Subcutaneous abdominal adipose tissue (tissue), 5 donors: Measurements from ENCODE around the gene KDM4B.

Experiments
- H3K27ac ChIP-seq: one replicate; pipeline ENCODE4 v1.7.0; 2013; ENCODE audit warnings: low read depth, mild to moderate bottlenecking, inconsistent platforms, low read length, moderate library complexity
- H3K27me3 ChIP-seq, 5 donors: one replicate each; pipeline ENCODE4 v1.7.0; 2013; ENCODE audit warnings: low read length in 5 of 5, inconsistent platforms in 1 of 5; ENCODE audit not compliant: control insufficient read depth in 5 of 5, insufficient read depth in 4 of 5
- H3K36me3 ChIP-seq, 5 donors: one replicate each; pipeline ENCODE4 v1.7.0; 2013; ENCODE audit warnings: low read length in 5 of 5; ENCODE audit not compliant: control insufficient read depth in 5 of 5, insufficient read depth in 5 of 5
- H3K4me1 ChIP-seq, 5 donors: one replicate each; pipeline ENCODE4 v1.7.0; 2013; ENCODE audit warnings: low read length in 5 of 5, mild to moderate bottlenecking in 3 of 5, moderate library complexity in 1 of 5; ENCODE audit not compliant: control insufficient read depth in 5 of 5, insufficient read depth in 5 of 5
- H3K4me3 ChIP-seq, 5 donors: one replicate each; pipeline ENCODE4 v1.7.0; 2013; ENCODE audit warnings: low read length in 5 of 5, low read depth in 1 of 5
- H3K9ac ChIP-seq, 5 donors: one replicate each; pipeline ENCODE4 v1.7.0; 2013; ENCODE audit warnings: low read length in 5 of 5, mild to moderate bottlenecking in 4 of 5, moderate library complexity in 3 of 5
- H3K9me3 ChIP-seq, 5 donors: one replicate each; pipeline ENCODE4 v1.7.0; 2013; ENCODE audit warnings: low read length in 5 of 5; ENCODE audit not compliant: control insufficient read depth in 5 of 5
- donor health status: healthy.
- donor health status: healthy.
- donor health status: healthy.
- donor health status: healthy.
- donor health status: healthy.

Gene KDM4B

GRCh38 chr19:5079071-5079774 lies 110.3 kb downstream of the KDM4B start:
- Histone ChIP-seq H3K27me3 (no peaks in the 10 kb centered on the region), H3K36me3 (peaks cover 0 to 79% (median 70%) of the 10 kb centered on the region in 5 donors), H3K4me3 (no peak overlapping the region), H3K9ac (no peak overlapping the region), H3K4me1 (peaks cover 0 to 16% (median 10%) of the 10 kb centered on the region in 5 donors), H3K27ac (no peak overlapping the region), H3K9me3 (no peaks in the 10 kb centered on the region)

GRCh38 chr19:5080030-5080654 lies 111.2 kb downstream of the KDM4B start:
- H3K4me1 ChIP-seq: peaks cover 0 to 10% (median 7%) of the 10 kb centered on the region in 5 donors
- H3K4me3 ChIP-seq: no peak overlapping the region
- H3K9ac ChIP-seq: no peak overlapping the region
- no peaks in the 10 kb centered on the region for H3K9me3 ChIP-seq
- no peaks in the 10 kb centered on the region for H3K27me3 ChIP-seq
- H3K36me3 ChIP-seq: peaks cover 0 to 80% (median 67%) of the 10 kb centered on the region in 5 donors
- no peak overlapping the region for H3K27ac ChIP-seq

- no peak overlapping the region for H3K27ac ChIP-seq
- H3K9ac ChIP-seq: no peak overlapping the region
- H3K9me3 ChIP-seq: no peaks in the 10 kb centered on the region
- H3K36me3 ChIP-seq: peaks cover 0 to 82% (median 63%) of the 10 kb centered on the region in 5 donors
- H3K4me1 ChIP-seq: peaks cover 0 to 10% (median 6%) of the 10 kb centered on the region in 5 donors
- no peaks in the 10 kb centered on the region for H3K27me3 ChIP-seq
- no peak overlapping the region for H3K4me3 ChIP-seq
Observed at GRCh38 chr19:5080809-5081208, 111.9 kb downstream of the KDM4B start.

GRCh38 chr19:5081443-5082161 lies 112.7 kb downstream of the KDM4B start:
- Histone ChIP-seq H3K36me3 (peaks cover 0 to 86% (median 66%) of the 10 kb centered on the region in 5 donors), H3K9me3 (no peaks in the 10 kb centered on the region), H3K27ac (no peak overlapping the region), H3K4me3 (no peak overlapping the region), H3K27me3 (no peaks in the 10 kb centered on the region), H3K4me1 (peaks cover 0 to 10% (median 6%) of the 10 kb centered on the region in 5 donors), H3K9ac (no peak overlapping the region)

- peaks cover 0 to 10% (median 6%) of the 10 kb centered on the region in 5 donors for H3K4me1 ChIP-seq
- H3K9ac ChIP-seq: no peak overlapping the region
- H3K36me3 ChIP-seq: peaks cover 0 to 85% (median 68%) of the 10 kb centered on the region in 5 donors
- H3K9me3 ChIP-seq: no peaks in the 10 kb centered on the region
- no peak overlapping the region for H3K4me3 ChIP-seq
- no peak overlapping the region for H3K27ac ChIP-seq
- no peaks in the 10 kb centered on the region for H3K27me3 ChIP-seq
Observed at GRCh38 chr19:5083547-5083965, 114.6 kb downstream of the KDM4B start.

- peaks cover 0 to 75% (median 62%) of the 10 kb centered on the region in 5 donors for H3K36me3 ChIP-seq
Observed at GRCh38 chr19:5085566-5085965, 116.7 kb downstream of the KDM4B start.

GRCh38 chr19:5086230-5086629 lies 117.3 kb downstream of the KDM4B start:
- no peak overlapping the region for H3K4me3 ChIP-seq
- no peak overlapping the region for H3K9ac ChIP-seq
- H3K9me3 ChIP-seq: no peaks in the 10 kb centered on the region
- H3K27ac ChIP-seq: no peak overlapping the region
- H3K27me3 ChIP-seq: no peaks in the 10 kb centered on the region
- H3K4me1 ChIP-seq: peaks cover 0 to 17% (median 13%) of the 10 kb centered on the region in 5 donors
- peaks cover 0 to 70% (median 56%) of the 10 kb centered on the region in 5 donors for H3K36me3 ChIP-seq

More at GRCh38 chr19:5085566-5085965, 116.7 kb downstream of the KDM4B start:
- no peaks in the 10 kb centered on the region for H3K9me3 ChIP-seq
- H3K27ac ChIP-seq: no peak overlapping the region
- peaks cover 0 to 10% (median 6%) of the 10 kb centered on the region in 5 donors for H3K4me1 ChIP-seq
- H3K27me3 ChIP-seq: no peaks in the 10 kb centered on the region
- no peak overlapping the region for H3K9ac ChIP-seq
- H3K4me3 ChIP-seq: no peak overlapping the region

GRCh38 chr19:5086725-5087439 lies 118.0 kb downstream of the KDM4B start:
- H3K27me3 ChIP-seq: no peaks in the 10 kb centered on the region
- H3K27ac ChIP-seq: no peak overlapping the region
- H3K4me1 ChIP-seq: peaks cover 0 to 23% (median 18%) of the 10 kb centered on the region in 5 donors
- no peak overlapping the region for H3K9ac ChIP-seq
- H3K9me3 ChIP-seq: no peaks in the 10 kb centered on the region
- H3K36me3 ChIP-seq: peaks cover 0 to 66% (median 52%) of the 10 kb centered on the region in 5 donors
- H3K4me3 ChIP-seq: no peak overlapping the region

- no peak overlapping the region for H3K9ac ChIP-seq
- H3K27me3 ChIP-seq: no peaks in the 10 kb centered on the region
- no peak overlapping the region for H3K4me3 ChIP-seq
- H3K4me1 ChIP-seq: peaks cover 0 to 21% (median 18%) of the 10 kb centered on the region in 5 donors
- H3K9me3 ChIP-seq: no peaks in the 10 kb centered on the region
- H3K36me3 ChIP-seq: peaks cover 0 to 60% (median 37%) of the 10 kb centered on the region in 5 donors
- no peak overlapping the region for H3K27ac ChIP-seq
Observed at GRCh38 chr19:5089283-5089682, 120.4 kb downstream of the KDM4B start.
